ENCODE results near the gene ALK.

Gene ALK

GRCh38 chr2:29347774-29348461, 573.5 kb downstream of the ALK start:
- no peak for DNase-seq

GRCh38 chr2:29345236-29345635, 576.1 kb downstream of the ALK start:
- DNase-seq = no peak

GRCh38 chr2:29343830-29344229, 577.6 kb downstream of the ALK start:
- no peak for DNase-seq

- DNase-seq = no peak
These were observed 584.8 kb downstream of the ALK start for GRCh38 chr2:29336341-29337241.

- DNase-seq = no peak
These were observed 586.0 kb downstream of the ALK start for GRCh38 chr2:29335396-29335795.

- DNase-seq = no peak
These were observed 586.7 kb downstream of the ALK start for GRCh38 chr2:29334706-29335105.

GRCh38 chr2:29332540-29332939, 588.8 kb downstream of the ALK start:
- DNase-seq = no peak

- DNase-seq = no peak
These were observed 591.5 kb downstream of the ALK start for GRCh38 chr2:29329899-29330298.

- no peak for DNase-seq
These were observed 594.5 kb downstream of the ALK start for GRCh38 chr2:29326926-29327325.

GRCh38 chr2:29325544-29325943, 595.8 kb downstream of the ALK start:
- no peak for DNase-seq

- no peak for DNase-seq
These were observed 597.4 kb downstream of the ALK start for GRCh38 chr2:29323961-29324360.

GRCh38 chr2:29323301-29323700, 598.1 kb downstream of the ALK start:
- DNase-seq = no peak

- no peak for DNase-seq
These were observed 599.4 kb downstream of the ALK start for GRCh38 chr2:29322011-29322410.

GRCh38 chr2:29317801-29318485, 603.4 kb downstream of the ALK start:
- DNase-seq = no peak

- no peak for DNase-seq
These were observed 604.3 kb downstream of the ALK start for GRCh38 chr2:29317077-29317517.

- DNase-seq = no peak
These were observed 606.4 kb downstream of the ALK start for GRCh38 chr2:29314816-29315571.

GRCh38 chr2:29311458-29311857, 609.9 kb downstream of the ALK start:
- DNase-seq = no peak

GRCh38 chr2:29310650-29311348, 610.6 kb downstream of the ALK start:
- no peak for DNase-seq

- DNase-seq = peak; percentile 46
These were observed 612.0 kb downstream of the ALK start for GRCh38 chr2:29309090-29310029.

GRCh38 chr2:29308366-29308765, 613.0 kb downstream of the ALK start:
- DNase-seq = no peak

GRCh38 chr2:29307519-29307918, 613.9 kb downstream of the ALK start:
- no peak for DNase-seq

Measured in NCI-H1092 (cell line).